Breast epithelium (tissue), 4 donors: ENCODE data around the gene HOXB5. TPM values are rescaled to one million over a fixed set of nuclear protein-coding genes. Genes with fewer than 3 reads are reported as not detected.
A peak's percentile ranks its signal among the peaks of the same experiment; 100 is the strongest.

Experiments used
- DNase-seq, 2 donors: peaks; one replicate each; pipeline ENCODE4 v3.0.0-alpha.2; 2019; ENCODE audit warnings: low spot score in 2 of 2
- H3K27ac ChIP-seq, 2 donors: fragments of 200-600 bp; sonication (generic) in 1 of 2; one replicate each; pipeline ENCODE4 v1.5.1; 2016 to 2019; ENCODE audit warnings: mild to moderate bottlenecking in 1 of 2
- H3K27me3 ChIP-seq, 2 donors: fragments of 200-600 bp; sonication (generic) in 1 of 2; one replicate each; pipeline versions ENCODE4 v1.5.1 to v1.6.0; 2017 to 2019; ENCODE audit warnings: control low read depth in 1 of 2, mild to moderate bottlenecking in 1 of 2
- H3K36me3 ChIP-seq: fragments of 200-600 bp; one replicate; pipeline ENCODE4 v1.5.1; 2019
- H3K4me1 ChIP-seq, 2 donors: fragments of 200-600 bp; sonication (generic); one replicate each; pipeline ENCODE4 v1.5.1; 2016 to 2019; ENCODE audit warnings: control low read depth in 1 of 2
- H3K4me3 ChIP-seq, 3 donors: fragments of 200-600 bp; sonication (generic); 1 replicate in 2 of 3; 2 replicates in 1 of 3; pipeline ENCODE4 v1.5.1; 2016 to 2019; ENCODE audit warnings: mild to moderate bottlenecking in 3 of 3, moderate library complexity in 2 of 3
- H3K9me3 ChIP-seq, 2 donors: fragments of 200-600 bp; sonication (generic) in 1 of 2; one replicate each; pipeline ENCODE4 v1.5.1; 2016 to 2019; ENCODE audit warnings: control low read depth in 1 of 2
- CTCF ChIP-seq, 3 donors: fragments of 450-650 bp; IDR thresholded peaks; one replicate each; pipeline ENCODE4 v1.5.1; 2016 to 2017; ENCODE audit warnings: antibody characterized with exemption in 3 of 3, mild to moderate bottlenecking in 3 of 3, moderate library complexity in 3 of 3
- POLR2A ChIP-seq: fragments of 450-650 bp; IDR thresholded peaks from one replicate; pipeline ENCODE4 v1.6.1; 2016; ENCODE audit warnings: antibody characterized with exemption, mild to moderate bottlenecking, moderate library complexity
- POLR2AphosphoS5 ChIP-seq, 3 donors: sonication (generic); formaldehyde crosslinking; IDR thresholded peaks; one replicate each; pipeline ENCODE4 v1.6.1; 2017; ENCODE audit warnings: antibody characterized with exemption in 3 of 3
- intact Hi-C: fragments of 100-400 bp; cut with DNase I; formaldehyde crosslinking; loops from one replicate; pipeline ENCODE4 v1.15.1; 2023; ENCODE audit warnings: low total_unique reads
- total RNA-seq, 3 donors: library from RNA; depleted of rRNA; stranded (reverse); fragments of >200 nt; gene quantifications; one replicate each; pipeline ENCODE4 v1.1.0, GENCODE V29; 2016

HOXB5 gene
- total RNA-seq, 3 donors from 2014 or later = 0.44 to 2.0 (median 1.4) TPM

GRCh38 chr17:48579471-48579759, 14.2 kb downstream of the HOXB5 start:
- Histone ChIP-seq H3K9me3 (no peaks in the 10 kb centered on the region), H3K27ac (peak overlapping the region in 1 of 2 donors; percentile 94), H3K4me3 (peak overlapping the region in 2 of 3 donors; percentile 57 to 81), H3K36me3 (no peaks in the 10 kb centered on the region), H3K27me3 (peaks cover 0 to 82% of the 10 kb centered on the region in 2 donors), H3K4me1 (peaks cover 0 to 7% of the 10 kb centered on the region in 2 donors)
- no peak for TF ChIP-seq POLR2AphosphoS5 (IDR thresholded peaks at IDR 0.05)
- no peak for TF ChIP-seq CTCF (IDR thresholded peaks at IDR 0.05)
- no peak for TF ChIP-seq POLR2A
- DNase-seq = no peak
- intact Hi-C loops = loop anchor here (5.0 kb wide), 1 partner anchor 37 kb away; no protein-coding TSS in a partner anchor

- H3K27me3 ChIP-seq = peaks cover 0 to 81% of the 10 kb centered on the region in 2 donors
- intact Hi-C loops = loop anchor here (5.0 kb wide), 1 partner anchor 37 kb away; no protein-coding TSS in a partner anchor
- peaks cover 0 to 7% of the 10 kb centered on the region in 2 donors for H3K4me1 ChIP-seq
These were observed 14.7 kb downstream of the HOXB5 start for GRCh38 chr17:48578616-48579470.

GRCh38 chr17:48577946-48578615, 15.5 kb downstream of the HOXB5 start, which contains the start of gene HOXB4:
Gene HOXB4, minus strand, starts transcription at chr17:48578350. Its CDS starts 31 bp downstream, at chr17:48578319.
- Histone ChIP-seq H3K27me3 (peaks cover 0 to 73% of the 10 kb centered on the region in 2 donors), H3K36me3 (no peaks in the 10 kb centered on the region), H3K9me3 (no peaks in the 10 kb centered on the region), H3K27ac (peak within 1 kb of the TSS; percentile 73 to 94), H3K4me3 (peak within 1 kb of the TSS; percentile 49 to 81 (median 57)), H3K4me1 (peaks cover 0 to 7% of the 10 kb centered on the region in 2 donors)
- TF ChIP-seq POLR2AphosphoS5 (IDR thresholded peaks at IDR 0.05) (no peak), CTCF (IDR thresholded peaks at IDR 0.05) (no peak), POLR2A (no peak)
- peak in 1 of 2 donors; percentile 52 for DNase-seq
- intact Hi-C loops = loop anchor here (5.0 kb wide), 1 partner anchor 36 kb away; no protein-coding TSS in a partner anchor

More at GRCh38 chr17:48578616-48579470, 14.7 kb downstream of the HOXB5 start:
- Histone ChIP-seq H3K9me3 (no peaks in the 10 kb centered on the region), H3K27ac (peak overlapping the region; percentile 73 to 94), H3K4me3 (peak overlapping the region; percentile 49 to 81 (median 57)), H3K36me3 (no peaks in the 10 kb centered on the region)
- DNase-seq = no peak
- TF ChIP-seq POLR2AphosphoS5 (IDR thresholded peaks at IDR 0.05) (no peak), POLR2A (no peak), CTCF (IDR thresholded peaks at IDR 0.05) (no peak)

GRCh38 chr17:48577330-48577945, 16.1 kb downstream of the HOXB5 start:
- Histone ChIP-seq H3K27ac (peak overlapping the region; percentile 73 to 94), H3K4me3 (peak overlapping the region; percentile 49 to 81 (median 57)), H3K4me1 (peaks cover 0 to 7% of the 10 kb centered on the region in 2 donors), H3K36me3 (no peaks in the 10 kb centered on the region), H3K9me3 (no peaks in the 10 kb centered on the region), H3K27me3 (peaks cover 0 to 67% of the 10 kb centered on the region in 2 donors)
- intact Hi-C loops = loop anchor here (5.0 kb wide), 1 partner anchor 35 kb away; no protein-coding TSS in a partner anchor
- DNase-seq = no peak
- no peak for TF ChIP-seq POLR2A
- no peak for TF ChIP-seq CTCF (IDR thresholded peaks at IDR 0.05)
- no peak for TF ChIP-seq POLR2AphosphoS5 (IDR thresholded peaks at IDR 0.05)
